Fibroblast of the conjunctiva (primary cell): ENCODE results near the gene EPYC.

ENCODE experiments used
- DNase-seq: peaks from one replicate; pipeline ENCODE4 v3.0.0-alpha.2; 2010; ENCODE audit warnings: low read depth

The EPYC gene, protein sequence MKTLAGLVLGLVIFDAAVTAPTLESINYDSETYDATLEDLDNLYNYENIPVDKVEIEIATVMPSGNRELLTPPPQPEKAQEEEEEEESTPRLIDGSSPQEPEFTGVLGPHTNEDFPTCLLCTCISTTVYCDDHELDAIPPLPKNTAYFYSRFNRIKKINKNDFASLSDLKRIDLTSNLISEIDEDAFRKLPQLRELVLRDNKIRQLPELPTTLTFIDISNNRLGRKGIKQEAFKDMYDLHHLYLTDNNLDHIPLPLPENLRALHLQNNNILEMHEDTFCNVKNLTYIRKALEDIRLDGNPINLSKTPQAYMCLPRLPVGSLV

DNA sequence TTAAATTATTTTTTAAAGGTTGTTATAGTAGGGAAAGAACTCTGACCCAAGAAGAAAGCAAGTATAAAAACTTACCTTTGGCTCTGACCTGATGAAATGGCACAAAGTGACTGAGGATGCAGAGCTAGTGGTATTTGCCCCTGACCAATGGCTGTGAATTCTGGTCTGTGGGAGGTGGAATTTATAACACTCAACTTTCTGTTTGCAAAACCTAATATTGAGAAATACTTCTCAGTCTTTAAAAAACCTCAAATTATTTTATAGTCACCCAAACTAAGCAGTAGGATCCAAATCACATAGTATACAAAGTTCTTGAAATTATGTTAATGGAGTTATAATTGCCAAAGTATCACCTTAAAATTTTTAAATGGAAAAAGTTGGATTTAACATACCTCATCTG is at the start of gene EPYC:
Gene EPYC (minus strand): TSS at position 101 of the 400 bp plus-strand sequence. CDS start 2,407 bp downstream, outside the sequence.
- no peak for DNase-seq

DNA sequence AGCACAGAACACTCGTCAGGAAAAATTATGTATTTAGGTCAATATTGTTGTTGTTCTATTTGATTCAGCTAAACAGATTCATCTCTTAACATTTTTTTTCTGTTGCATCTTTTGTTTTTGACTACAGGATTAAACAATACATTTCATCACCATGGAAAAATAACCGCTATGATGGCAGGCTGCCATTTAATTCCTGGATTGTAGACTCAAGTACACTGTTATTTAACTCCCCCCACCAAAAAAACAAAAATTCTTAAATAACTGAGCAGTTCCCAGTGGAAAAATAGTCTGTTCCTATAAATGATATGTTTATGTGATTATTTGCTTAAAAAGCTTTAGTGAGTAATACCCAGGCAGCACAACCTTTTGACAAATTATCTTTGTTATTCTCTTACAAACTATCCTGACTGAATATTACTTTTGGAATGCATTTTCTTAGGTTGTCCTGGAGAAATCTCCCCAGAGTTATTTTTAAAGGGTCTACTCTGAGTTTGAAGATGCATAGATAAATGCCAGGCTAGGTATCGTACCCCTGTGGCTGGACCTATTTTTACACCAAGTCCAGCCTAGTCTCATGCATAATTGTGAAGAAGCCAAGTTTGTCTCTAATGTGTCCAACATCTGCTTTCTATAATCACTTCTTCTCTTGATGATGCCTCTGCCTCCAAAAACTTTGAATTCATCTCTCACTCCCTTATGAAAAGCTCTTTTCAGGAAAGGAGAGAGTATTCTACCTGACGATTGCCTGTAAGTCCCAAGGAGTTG is 49.4 kb upstream of the EPYC start:
- peak; percentile 87 for DNase-seq

DNA sequence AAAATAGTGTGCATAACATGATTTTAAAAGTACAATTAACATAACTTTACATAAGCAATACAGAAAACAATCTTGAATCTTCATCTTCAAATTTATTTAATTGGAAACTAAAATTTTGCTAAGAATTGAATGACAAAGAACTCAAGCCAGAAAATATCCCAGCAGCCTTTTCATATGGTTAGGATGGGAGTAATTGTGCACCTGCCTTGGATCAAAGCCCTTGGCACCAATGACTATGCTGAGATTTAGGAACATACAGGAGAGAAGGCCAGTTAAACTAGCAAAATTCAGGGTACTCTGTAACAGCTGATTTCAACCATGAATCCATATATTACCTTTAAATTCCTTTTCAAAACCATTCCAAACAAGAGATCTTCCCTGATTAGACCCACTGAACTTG is 47.3 kb upstream of the EPYC start:
- DNase-seq: no peak

DNA sequence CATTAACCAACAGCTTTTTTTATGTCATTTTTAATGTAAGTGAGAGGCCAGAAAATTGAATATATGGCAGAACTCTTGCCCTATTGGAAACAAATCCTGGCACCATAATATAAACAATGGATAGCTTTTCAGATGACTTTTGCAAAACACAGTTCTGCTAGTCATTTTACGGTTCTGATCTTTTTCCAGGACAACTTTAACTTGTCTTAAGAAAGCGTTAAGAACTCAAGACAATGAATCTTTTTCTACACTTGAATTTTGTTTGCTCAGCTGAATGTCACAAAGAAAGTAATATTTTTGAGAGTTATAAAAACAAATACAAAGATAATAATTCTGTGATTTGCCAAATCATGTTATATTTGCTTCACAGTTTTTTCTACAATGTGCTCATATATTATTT is 39.8 kb upstream of the EPYC start:
- no peak for DNase-seq

- DNase-seq: no peak
Measured at GRCh38 chr12:91043408-91043807, 38.6 kb upstream of the EPYC start.

DNA sequence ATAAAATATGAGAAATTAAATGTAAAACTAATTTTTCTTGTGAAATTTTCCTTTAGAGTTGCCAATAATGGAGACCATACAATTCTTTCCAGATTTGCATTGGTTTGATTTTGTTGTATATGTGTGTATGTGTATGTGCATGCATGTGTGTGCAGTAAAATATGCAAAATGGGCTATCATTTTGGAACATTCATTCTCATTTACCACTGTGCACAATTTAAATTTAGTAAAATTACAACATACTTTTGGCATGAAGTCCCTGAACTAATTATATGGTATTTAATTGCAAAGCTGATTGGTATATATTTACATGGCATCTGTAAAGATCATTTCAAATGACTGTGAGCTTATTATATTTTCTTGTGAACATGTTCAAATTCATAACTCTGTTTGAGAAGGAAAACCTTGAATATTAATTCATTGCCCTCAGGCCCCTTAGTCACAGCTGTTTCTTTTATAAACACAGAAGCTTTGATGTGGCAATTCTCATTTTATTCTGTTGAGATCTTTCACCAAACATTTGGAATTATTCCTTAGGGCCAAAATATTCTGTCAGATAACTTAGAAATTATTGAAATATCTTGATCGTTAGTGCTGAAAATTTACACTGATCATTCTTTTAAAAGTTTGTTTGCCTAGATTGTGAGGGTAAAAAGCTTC is 35.5 kb upstream of the EPYC start:
- DNase-seq: no peak

GRCh38 chr12:91037276-91037675 is 32.5 kb upstream of the EPYC start:
- DNase-seq: peak; percentile 57

DNA sequence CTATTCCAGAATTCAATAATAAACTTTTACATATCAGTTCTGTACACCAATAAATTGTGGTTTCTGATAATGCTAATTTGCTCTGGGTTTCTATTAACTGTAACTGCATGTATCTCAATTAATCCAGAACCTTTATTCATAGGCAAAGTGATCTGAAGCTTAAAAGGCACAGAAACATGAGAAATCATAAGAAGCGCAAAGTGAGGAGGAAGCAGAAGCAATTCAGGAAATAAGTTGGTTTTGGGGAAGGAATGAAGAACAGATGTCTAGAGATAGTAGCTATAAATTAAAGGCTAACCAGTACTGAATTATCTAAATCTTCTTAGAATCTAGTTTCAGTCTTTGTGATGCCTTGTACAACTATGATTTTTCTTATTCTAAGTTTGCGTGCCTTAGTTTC is 28.5 kb upstream of the EPYC start:
- no peak for DNase-seq

GRCh38 chr12:91023326-91024004 is 18.7 kb upstream of the EPYC start:
- DNase-seq: peak; percentile 30

GRCh38 chr12:91021076-91021475 is 16.3 kb upstream of the EPYC start:
- DNase-seq: no peak

DNA sequence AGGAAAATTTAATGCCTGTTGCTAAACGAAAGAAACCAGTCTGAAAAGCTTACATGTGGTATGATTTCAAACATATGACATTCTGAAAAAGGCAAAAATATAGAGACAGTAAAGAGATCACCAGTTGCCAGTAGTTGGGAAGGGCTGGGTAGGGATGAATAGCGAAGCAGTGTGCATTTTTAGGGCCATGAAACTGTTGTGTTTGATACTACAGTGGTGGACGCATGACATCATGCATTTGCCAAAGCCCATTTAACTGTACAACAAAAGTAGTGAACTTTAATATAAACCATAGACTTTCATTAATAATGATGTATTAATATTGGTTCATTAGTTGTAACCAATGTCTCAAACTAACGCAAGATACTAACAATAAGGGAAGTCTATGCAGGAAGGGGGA is 14.7 kb upstream of the EPYC start:
- DNase-seq: no peak

- no peak for DNase-seq
Measured at GRCh38 chr12:91017511-91018263, 12.9 kb upstream of the EPYC start.

- DNase-seq: no peak
Measured at GRCh38 chr12:91017043-91017442, 12.3 kb upstream of the EPYC start.

DNA sequence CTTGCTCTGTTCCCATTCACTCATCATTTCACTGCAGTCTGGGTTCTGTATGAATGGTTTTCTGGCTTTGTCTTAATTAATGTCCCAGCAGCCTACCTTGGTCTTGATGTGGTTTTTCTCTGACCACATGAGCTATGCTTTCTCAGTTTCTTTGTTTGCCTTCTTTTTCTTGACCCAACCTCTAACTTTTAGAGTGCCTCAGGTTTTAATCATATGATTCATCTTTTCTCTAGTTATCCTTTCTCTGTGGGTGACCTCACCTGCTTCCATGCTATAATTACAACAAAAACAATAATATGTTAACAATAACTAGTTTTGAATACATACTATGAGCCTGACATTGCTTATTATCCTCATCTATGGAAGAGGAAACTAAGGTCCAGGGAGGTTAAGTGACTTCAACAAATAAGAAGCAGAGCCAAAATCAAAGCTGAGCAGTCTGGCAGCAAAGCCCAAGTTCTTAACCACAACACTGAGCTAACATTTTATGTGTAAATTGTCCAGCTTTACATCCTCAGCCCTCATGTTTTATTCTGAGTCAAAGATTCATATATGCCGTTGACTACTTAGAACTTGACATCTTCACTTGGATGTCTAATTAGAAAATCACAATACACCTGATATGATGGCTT is 4.7 kb upstream of the EPYC start:
- no peak for DNase-seq

DNA sequence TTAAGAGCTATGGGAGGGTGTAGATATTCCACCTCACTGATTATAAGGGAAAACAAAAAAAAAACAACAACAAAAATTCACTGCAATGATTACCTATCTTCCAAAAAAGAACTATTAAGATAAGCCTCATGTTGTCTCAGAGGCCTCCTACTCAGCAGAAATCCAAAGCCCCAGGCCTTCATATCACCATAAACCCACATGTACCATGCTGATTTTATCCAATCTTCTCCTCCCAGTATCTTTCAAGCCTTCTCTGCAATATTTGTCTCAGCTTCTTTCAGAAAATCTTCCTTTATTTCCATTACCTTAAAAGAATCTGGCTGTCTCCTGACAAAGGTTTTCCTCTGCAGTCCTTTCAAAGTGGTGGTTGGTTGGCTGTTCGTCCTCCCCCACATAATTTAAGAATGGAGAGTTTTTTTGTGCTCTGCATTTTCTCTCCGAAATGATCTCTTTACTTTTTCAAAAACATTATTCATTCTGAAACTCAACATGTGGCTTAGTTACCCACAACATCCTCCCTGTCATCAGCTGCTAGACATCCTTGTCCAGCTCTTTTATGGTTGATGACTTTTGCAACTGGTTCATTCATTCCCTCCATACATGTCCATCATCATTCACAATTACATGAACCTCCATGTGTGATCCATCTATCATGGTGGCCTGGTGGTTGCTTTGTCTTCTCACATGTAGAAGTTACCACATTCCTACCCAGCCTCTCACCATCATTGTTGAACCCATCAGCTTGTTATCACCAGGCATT is 2.9 kb upstream of the EPYC start:
- DNase-seq: no peak

- no peak for DNase-seq
Measured at GRCh38 chr12:91003737-91004136, 1.0 kb downstream of the EPYC start.

DNA sequence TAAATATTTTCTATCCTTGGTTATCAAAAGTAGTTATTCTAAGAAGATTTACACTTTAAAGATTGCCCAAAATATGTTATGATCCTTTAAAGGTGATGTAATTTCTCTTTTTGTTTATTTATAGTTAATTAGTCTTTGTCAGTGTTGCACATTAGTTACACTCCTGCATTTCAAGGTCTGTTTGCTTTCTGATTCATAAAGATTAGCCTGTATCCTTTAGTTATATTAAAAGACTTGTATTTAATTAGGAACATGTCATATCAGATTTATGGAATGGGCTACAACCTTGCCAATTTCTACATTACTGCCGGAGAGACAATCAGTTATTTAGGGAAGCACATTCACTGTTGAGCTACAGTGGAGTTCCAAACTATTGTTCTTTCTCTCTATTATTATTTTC is 3.5 kb downstream of the EPYC start:
- no peak for DNase-seq

DNA sequence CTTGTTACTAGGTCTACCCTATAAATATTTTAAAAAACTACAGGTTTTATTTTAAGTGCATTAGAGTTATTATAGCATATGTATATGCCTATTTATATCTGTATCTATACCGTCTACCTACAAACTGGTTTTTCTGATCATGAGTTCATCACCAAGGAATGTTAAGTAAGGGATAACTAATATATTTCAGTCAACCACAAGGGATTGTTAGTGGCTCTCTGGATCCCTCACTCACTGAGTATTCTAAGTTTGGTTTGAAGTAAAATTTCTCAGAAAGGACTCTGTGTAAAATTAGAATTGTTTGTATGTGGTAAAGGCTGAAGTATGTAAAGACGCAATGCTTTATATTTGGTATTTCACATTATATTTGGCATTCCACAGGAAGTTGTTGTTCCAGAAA is 4.8 kb downstream of the EPYC start:
- no peak for DNase-seq

DNA sequence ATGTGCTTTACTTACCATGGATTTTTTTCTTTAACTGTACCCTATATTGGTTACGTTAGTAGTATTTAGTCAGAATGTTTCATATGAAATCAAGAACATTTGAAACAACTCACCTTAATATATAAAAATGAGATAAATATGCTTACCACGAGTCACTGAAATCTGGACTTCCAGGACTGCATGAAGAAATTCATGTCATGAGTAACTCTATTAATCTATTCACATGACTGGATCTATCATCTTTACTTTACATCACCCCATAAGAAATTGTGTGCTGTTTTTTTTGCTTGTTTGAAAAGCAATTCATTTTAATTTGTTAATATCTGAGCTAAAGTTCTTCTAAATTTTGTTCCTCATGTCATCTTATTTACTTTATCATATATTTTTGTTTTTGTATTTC is 5.2 kb downstream of the EPYC start:
- DNase-seq: no peak

- no peak for DNase-seq
Measured at GRCh38 chr12:90995010-90995409, 9.8 kb downstream of the EPYC start.
